ENCODE data around the gene PGBD5.

The PGBD5 gene

GRCh38 chr1:230277201-230278025 lies 148.7 kb downstream of the PGBD5 start:
- DNase-seq, result no peak

- DNase-seq, result no peak
Observed at GRCh38 chr1:230276401-230276800, 149.7 kb downstream of the PGBD5 start.

GRCh38 chr1:230274254-230274653 lies 151.9 kb downstream of the PGBD5 start:
- DNase-seq, result no peak

GRCh38 chr1:230273141-230273710 lies 152.9 kb downstream of the PGBD5 start:
- DNase-seq, result no peak

- no peak for DNase-seq
Observed at GRCh38 chr1:230272557-230272956, 153.6 kb downstream of the PGBD5 start.

GRCh38 chr1:230271300-230272035 lies 154.7 kb downstream of the PGBD5 start:
- DNase-seq, result no peak

GRCh38 chr1:230270559-230271281 lies 155.4 kb downstream of the PGBD5 start:
- no peak for DNase-seq

GRCh38 chr1:230270185-230270558 lies 156.0 kb downstream of the PGBD5 start:
- DNase-seq, result no peak

- no peak for DNase-seq
Observed at GRCh38 chr1:230268371-230269170, 157.6 kb downstream of the PGBD5 start.

- no peak for DNase-seq
Observed at GRCh38 chr1:230267338-230268065, 158.6 kb downstream of the PGBD5 start.

- DNase-seq, result no peak
Observed at GRCh38 chr1:230266456-230266855, 159.7 kb downstream of the PGBD5 start.

GRCh38 chr1:230265200-230266115 lies 160.7 kb downstream of the PGBD5 start:
- no peak for DNase-seq

Data from activated T-cell treated with anti-CD3 and anti-CD28 coated beads, Interleukin-2, amount 50 U/mL, for 1 hour (primary cell).